T-helper 1 cell treated with Interleukin-12 subunit alpha and Interleukin-12 subunit beta and Interleukin-4 antibody, amounts not matched to agents 30 μg/mL and 1 μg/mL, for 36 hours (primary cell): Measurements from ENCODE around the gene TMPRSS9.

Source experiments
- H3K27ac Mint-ChIP-seq: one replicate; pipeline ENCODE4 v1.8.0; 2021; ENCODE audit warnings: mild to moderate bottlenecking, mixed read lengths
- H3K27me3 Mint-ChIP-seq: one replicate; pipeline ENCODE4 v1.8.0; 2021; ENCODE audit warnings: low read depth, mixed read lengths
- H3K36me3 Mint-ChIP-seq: one replicate; pipeline ENCODE4 v1.8.0; 2021; ENCODE audit warnings: low read depth, mixed read lengths
- H3K4me1 Mint-ChIP-seq: one replicate; pipeline ENCODE4 v1.8.0; 2021; ENCODE audit warnings: low read depth, mixed read lengths
- H3K4me3 Mint-ChIP-seq: one replicate; pipeline ENCODE4 v1.8.0; 2021; ENCODE audit warnings: mild to moderate bottlenecking, moderate library complexity, mixed read lengths
- H3K9me3 Mint-ChIP-seq: one replicate; pipeline ENCODE4 v1.8.0; 2021; ENCODE audit warnings: mixed read lengths

The TMPRSS9 gene

GRCh38 chr19:2428756-2429711 lies 69.0 kb downstream of the TMPRSS9 start:
- Mint-ChIP-seq H3K4me3 (no peak overlapping the region), H3K27ac (peak overlapping the region; percentile 36), H3K36me3 (peaks cover 10% of the 10 kb centered on the region), H3K27me3 (no peaks in the 10 kb centered on the region), H3K4me1 (peaks cover 6% of the 10 kb centered on the region), H3K9me3 (no peaks in the 10 kb centered on the region)

GRCh38 chr19:2429917-2430535 lies 70.0 kb downstream of the TMPRSS9 start:
- peaks cover 6% of the 10 kb centered on the region for H3K4me1 Mint-ChIP-seq
- H3K27ac Mint-ChIP-seq: no peak overlapping the region
- no peak overlapping the region for H3K4me3 Mint-ChIP-seq
- peaks cover 13% of the 10 kb centered on the region for H3K36me3 Mint-ChIP-seq
- no peaks in the 10 kb centered on the region for H3K27me3 Mint-ChIP-seq
- H3K9me3 Mint-ChIP-seq: no peaks in the 10 kb centered on the region

GRCh38 chr19:2431318-2432055 lies 71.4 kb downstream of the TMPRSS9 start:
- no peak overlapping the region for H3K4me3 Mint-ChIP-seq
- no peak overlapping the region for H3K27ac Mint-ChIP-seq
- H3K4me1 Mint-ChIP-seq: peaks cover 5% of the 10 kb centered on the region
- H3K9me3 Mint-ChIP-seq: no peaks in the 10 kb centered on the region
- no peaks in the 10 kb centered on the region for H3K27me3 Mint-ChIP-seq
- H3K36me3 Mint-ChIP-seq: peaks cover 17% of the 10 kb centered on the region

GRCh38 chr19:2432131-2432848 lies 72.2 kb downstream of the TMPRSS9 start:
- Mint-ChIP-seq H3K4me3 (no peak overlapping the region), H3K27me3 (no peaks in the 10 kb centered on the region), H3K9me3 (no peaks in the 10 kb centered on the region), H3K27ac (no peak overlapping the region), H3K36me3 (peaks cover 16% of the 10 kb centered on the region), H3K4me1 (peaks cover 4% of the 10 kb centered on the region)

GRCh38 chr19:2433854-2434253 lies 73.8 kb downstream of the TMPRSS9 start:
- Mint-ChIP-seq H3K9me3 (no peaks in the 10 kb centered on the region), H3K27ac (no peak overlapping the region), H3K27me3 (no peaks in the 10 kb centered on the region), H3K4me3 (no peak overlapping the region), H3K4me1 (no peaks in the 10 kb centered on the region), H3K36me3 (peaks cover 18% of the 10 kb centered on the region)

GRCh38 chr19:2434267-2434666 lies 74.2 kb downstream of the TMPRSS9 start:
- H3K36me3 Mint-ChIP-seq: peaks cover 18% of the 10 kb centered on the region
- no peaks in the 10 kb centered on the region for H3K9me3 Mint-ChIP-seq
- H3K27ac Mint-ChIP-seq: no peak overlapping the region
- no peaks in the 10 kb centered on the region for H3K27me3 Mint-ChIP-seq
- no peak overlapping the region for H3K4me3 Mint-ChIP-seq
- no peaks in the 10 kb centered on the region for H3K4me1 Mint-ChIP-seq

- Mint-ChIP-seq H3K36me3 (peaks cover 18% of the 10 kb centered on the region), H3K4me1 (no peaks in the 10 kb centered on the region), H3K4me3 (no peak overlapping the region), H3K27me3 (no peaks in the 10 kb centered on the region), H3K27ac (no peak overlapping the region), H3K9me3 (no peaks in the 10 kb centered on the region)
Observed at GRCh38 chr19:2434721-2435265, 74.7 kb downstream of the TMPRSS9 start.

GRCh38 chr19:2436384-2436783 lies 76.3 kb downstream of the TMPRSS9 start:
- Mint-ChIP-seq H3K36me3 (peaks cover 21% of the 10 kb centered on the region), H3K4me1 (peaks cover 3% of the 10 kb centered on the region), H3K27ac (no peak overlapping the region), H3K27me3 (no peaks in the 10 kb centered on the region), H3K9me3 (no peaks in the 10 kb centered on the region), H3K4me3 (no peak overlapping the region)

GRCh38 chr19:2436926-2437325 lies 76.9 kb downstream of the TMPRSS9 start:
- H3K4me3 Mint-ChIP-seq: no peak overlapping the region
- peaks cover 3% of the 10 kb centered on the region for H3K4me1 Mint-ChIP-seq
- no peaks in the 10 kb centered on the region for H3K27me3 Mint-ChIP-seq
- no peaks in the 10 kb centered on the region for H3K9me3 Mint-ChIP-seq
- no peak overlapping the region for H3K27ac Mint-ChIP-seq
- peaks cover 18% of the 10 kb centered on the region for H3K36me3 Mint-ChIP-seq

- H3K36me3 Mint-ChIP-seq: peaks cover 16% of the 10 kb centered on the region
- H3K27ac Mint-ChIP-seq: no peak overlapping the region
Observed at GRCh38 chr19:2438178-2438577, 78.1 kb downstream of the TMPRSS9 start.

GRCh38 chr19:2440515-2440914 lies 80.5 kb downstream of the TMPRSS9 start:
- Mint-ChIP-seq H3K4me3 (no peak overlapping the region), H3K9me3 (no peaks in the 10 kb centered on the region), H3K27ac (no peak overlapping the region), H3K27me3 (no peaks in the 10 kb centered on the region), H3K4me1 (peaks cover 5% of the 10 kb centered on the region), H3K36me3 (peaks cover 15% of the 10 kb centered on the region)

More at GRCh38 chr19:2438178-2438577, 78.1 kb downstream of the TMPRSS9 start:
- Mint-ChIP-seq H3K9me3 (no peaks in the 10 kb centered on the region), H3K4me1 (peaks cover 3% of the 10 kb centered on the region), H3K4me3 (no peak overlapping the region), H3K27me3 (no peaks in the 10 kb centered on the region)

GRCh38 chr19:2441096-2441752 lies 81.2 kb downstream of the TMPRSS9 start:
- Mint-ChIP-seq H3K4me3 (no peak overlapping the region), H3K4me1 (peaks cover 5% of the 10 kb centered on the region), H3K27ac (no peak overlapping the region), H3K9me3 (no peaks in the 10 kb centered on the region), H3K36me3 (peaks cover 14% of the 10 kb centered on the region), H3K27me3 (no peaks in the 10 kb centered on the region)

- Mint-ChIP-seq H3K27ac (no peak overlapping the region), H3K4me3 (no peak overlapping the region), H3K4me1 (peaks cover 12% of the 10 kb centered on the region), H3K9me3 (no peaks in the 10 kb centered on the region), H3K27me3 (no peaks in the 10 kb centered on the region), H3K36me3 (peaks cover 13% of the 10 kb centered on the region)
Observed at GRCh38 chr19:2443116-2443784, 83.2 kb downstream of the TMPRSS9 start.
